Esophagus squamous epithelium (tissue), 5 donors: ENCODE results near the gene SDS. TPM values are rescaled to one million over a fixed set of nuclear protein-coding genes. Genes with fewer than 3 reads are reported as not detected.

Source experiments
- DNase-seq: peaks from one replicate; lab custom pipeline; 2025; lab: John Stamatoyannopoulos, UW
- H3K27ac ChIP-seq, 4 donors: fragments of 200-600 bp; sonication (generic); one replicate each; pipeline ENCODE4 v1.5.1; 2016 to 2019; ENCODE audit warnings: mild to moderate bottlenecking in 1 of 4
- H3K27me3 ChIP-seq, 4 donors: fragments of 200-600 bp; sonication (generic); 1 replicate in 3 of 4; 2 replicates in 1 of 4; pipeline versions ENCODE4 v1.5.1 to v1.6.0; 2017 to 2021; ENCODE audit warnings: antibody characterized with exemption in 1 of 4
- H3K36me3 ChIP-seq, 3 donors: fragments of 200-600 bp; sonication (generic); one replicate each; pipeline ENCODE4 v1.5.1; 2016 to 2019
- H3K4me1 ChIP-seq, 3 donors: fragments of 200-600 bp; sonication (generic); one replicate each; pipeline ENCODE4 v1.5.1; 2017 to 2019
- H3K4me3 ChIP-seq, 4 donors: fragments of 200-600 bp; sonication (generic); 1 replicate in 3 of 4; 2 replicates in 1 of 4; pipeline ENCODE4 v1.5.1; 2016 to 2019; ENCODE audit warnings: mild to moderate bottlenecking in 2 of 4, moderate library complexity in 1 of 4
- H3K9me3 ChIP-seq, 3 donors: fragments of 200-600 bp; sonication (generic); one replicate each; pipeline ENCODE4 v1.5.1; 2016 to 2019
- CTCF ChIP-seq, 6 experiments: fragments of 450-650 bp in 4 of 6; fragments of 200-600 bp in 2 of 6; sonication (generic) in 2 of 6; IDR thresholded peaks; one replicate each; pipeline ENCODE4 v1.5.1; 2016 to 2019; ENCODE audit warnings: antibody characterized with exemption in 6 of 6, mild to moderate bottlenecking in 4 of 6, moderate library complexity in 4 of 6
- POLR2A ChIP-seq, 4 donors: fragments of 450-650 bp; IDR thresholded peaks; one replicate each; pipeline ENCODE4 v1.6.1; 2017; ENCODE audit warnings: antibody characterized with exemption in 4 of 4, mild to moderate bottlenecking in 4 of 4, moderate library complexity in 3 of 4
- WGBS, 2 donors: methylation state at CpG; one replicate each; pipeline ENCODE4 v1.1.5; 2018; 5-methylcytosine and 5-hydroxymethylcytosine counted together
- intact Hi-C: fragments of 100-400 bp; cut with DNase I; formaldehyde crosslinking; loops from one replicate; pipeline ENCODE4 v1.15.0; 2022
- total RNA-seq, 4 donors: library from RNA; depleted of rRNA; stranded (reverse); fragments of >200 nt; gene quantifications; one replicate each; pipeline ENCODE4 v1.1.0, GENCODE V29; 2016
- donor health status: DM: yes; HTN: yes; CAD: no.

SDS gene
- total RNA-seq, 4 donors from 2014 or later: 0.76 TPM; not detected in 3

DNA sequence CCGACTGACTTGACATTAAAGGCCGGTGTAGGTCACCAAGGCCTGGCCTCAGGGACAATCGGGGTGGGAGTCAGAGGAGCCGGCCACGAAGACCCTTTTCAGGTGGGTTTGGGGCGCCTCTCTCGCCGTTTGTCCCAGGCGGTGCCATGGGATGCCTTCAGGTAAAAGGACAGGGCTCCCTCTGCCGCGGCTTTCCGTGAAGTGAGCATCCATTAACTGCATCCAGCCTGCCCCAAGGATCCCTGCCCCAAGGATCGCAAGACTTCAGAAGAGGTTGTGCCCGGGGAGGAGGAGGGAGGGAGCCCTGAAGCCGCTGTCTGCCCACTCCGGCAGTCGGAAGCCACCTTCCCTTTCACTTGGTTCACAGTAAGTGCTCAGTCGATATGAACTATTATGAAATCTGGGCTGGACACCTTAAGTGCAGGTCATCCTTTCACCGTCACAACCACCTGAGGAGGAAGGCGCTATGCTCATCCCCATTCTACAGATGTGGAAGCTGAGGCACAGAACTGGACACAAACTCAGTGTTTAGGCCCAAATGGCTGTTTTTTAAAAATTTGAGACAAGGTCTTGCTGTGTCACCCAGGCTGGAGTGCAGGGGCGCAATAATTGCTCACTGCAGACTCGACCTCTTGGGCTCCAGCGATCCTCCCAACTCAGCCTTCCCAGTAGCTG, 964 bp downstream of the SDS start:
- no peak for TF ChIP-seq POLR2A (IDR thresholded peaks at IDR 0.05)
- TF ChIP-seq CTCF (IDR thresholded peaks at IDR 0.05): no peak
- WGBS, 2 donors: 89 to 94% methylated on average over 5 to 15 of the region's 23 CpGs
- Histone ChIP-seq H3K36me3 (no peaks in the 10 kb centered on the region), H3K9me3 (no peaks in the 10 kb centered on the region), H3K27me3 (peaks cover 0 to 41% (median 0%) of the 10 kb centered on the region in 4 donors), H3K27ac (no peak overlapping the region), H3K4me1 (peaks cover 0 to 8% (median 6%) of the 10 kb centered on the region in 3 donors), H3K4me3 (no peak overlapping the region)
- intact Hi-C loops: no loop called here
- no peak for DNase-seq

- WGBS, 2 donors: 62 to 77% methylated on average over 9 of the region's 13 CpGs
- Histone ChIP-seq H3K36me3 (no peaks in the 10 kb centered on the region), H3K9me3 (no peaks in the 10 kb centered on the region), H3K4me1 (peaks cover 0 to 8% (median 6%) of the 10 kb centered on the region in 3 donors), H3K27ac (no peak overlapping the region), H3K4me3 (no peak overlapping the region), H3K27me3 (peaks cover 0 to 51% (median 0%) of the 10 kb centered on the region in 4 donors)
- intact Hi-C loops: no loop called here
- no peak for TF ChIP-seq POLR2A (IDR thresholded peaks at IDR 0.05)
- TF ChIP-seq CTCF (IDR thresholded peaks at IDR 0.05): no peak
- DNase-seq: no peak
These were observed 2.4 kb downstream of the SDS start for GRCh38 chr12:113401066-113402000.

- 73 to 79% methylated on average over 4 of the region's 4 CpGs for WGBS, 2 donors
- TF ChIP-seq POLR2A (IDR thresholded peaks at IDR 0.05) (no peak), CTCF (IDR thresholded peaks at IDR 0.05) (no peak)
These were observed 3.3 kb downstream of the SDS start for GRCh38 chr12:113400362-113400761.

DNA sequence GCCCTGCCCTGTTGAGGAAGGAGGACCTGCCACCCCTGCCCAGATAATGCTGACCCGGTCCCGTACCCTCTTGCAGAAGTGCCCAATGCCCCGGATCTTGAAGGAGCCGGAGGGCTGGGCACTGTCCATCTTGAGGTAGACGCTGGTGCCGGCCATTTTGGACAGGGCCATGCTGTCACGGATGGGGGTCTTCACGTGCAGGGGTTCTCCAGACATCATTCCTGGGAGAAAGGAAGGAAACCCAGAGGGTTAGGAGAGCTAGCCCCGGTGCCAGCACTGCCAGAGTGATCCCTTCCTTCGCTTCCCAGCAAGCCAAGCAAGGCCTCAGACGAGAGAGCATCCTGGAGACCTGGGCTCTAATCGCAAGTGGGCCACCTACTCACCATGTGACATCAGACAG, 4.2 kb downstream of the SDS start:
- intact Hi-C loops: no loop called here
- TF ChIP-seq CTCF (IDR thresholded peaks at IDR 0.05) (no peak), POLR2A (IDR thresholded peaks at IDR 0.05) (no peak)
- Histone ChIP-seq H3K9me3 (no peaks in the 10 kb centered on the region), H3K36me3 (no peaks in the 10 kb centered on the region), H3K4me1 (peaks cover 0 to 8% (median 6%) of the 10 kb centered on the region in 3 donors), H3K4me3 (no peak overlapping the region), H3K27me3 (peaks cover 0 to 51% (median 0%) of the 10 kb centered on the region in 4 donors), H3K27ac (no peak overlapping the region)
- 80 to 84% methylated on average over 1 to 9 of the region's 12 CpGs for WGBS, 2 donors
- no peak for DNase-seq

More at GRCh38 chr12:113400362-113400761, 3.3 kb downstream of the SDS start:
- Histone ChIP-seq H3K27ac (no peak overlapping the region), H3K36me3 (no peaks in the 10 kb centered on the region), H3K4me1 (peaks cover 0 to 8% (median 6%) of the 10 kb centered on the region in 3 donors), H3K27me3 (peaks cover 0 to 51% (median 0%) of the 10 kb centered on the region in 4 donors), H3K4me3 (no peak overlapping the region), H3K9me3 (no peaks in the 10 kb centered on the region)
- DNase-seq: no peak
- intact Hi-C loops: no loop called here
